ENCODE results near the gene MGAT3.
"Not testable (repeated sequence)": the region's sequence is repeated elsewhere in the genome, so short reads cannot be mapped to it uniquely, and the experiment has no call there.

Gene MGAT3

DNA sequence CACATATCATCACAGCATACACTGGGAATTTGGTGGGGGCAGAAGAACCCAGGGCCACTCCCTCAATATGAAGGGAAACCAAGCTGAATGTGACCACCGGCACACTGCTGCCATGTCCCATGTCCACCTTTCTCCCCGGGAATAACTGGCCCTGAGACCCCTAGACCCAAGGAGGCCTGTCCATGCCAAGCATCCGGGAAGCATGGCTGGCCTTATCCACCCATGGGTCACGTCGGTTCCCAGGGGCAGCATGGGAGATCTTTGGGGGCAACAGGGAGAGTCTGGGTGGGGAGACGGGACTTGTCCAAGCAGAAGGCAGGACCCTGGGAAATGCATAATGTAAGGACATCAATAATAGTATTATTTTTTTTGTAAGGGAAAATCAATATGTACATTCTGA lies 34.9 kb downstream of the MGAT3 start:
- no peak for DNase-seq

DNA sequence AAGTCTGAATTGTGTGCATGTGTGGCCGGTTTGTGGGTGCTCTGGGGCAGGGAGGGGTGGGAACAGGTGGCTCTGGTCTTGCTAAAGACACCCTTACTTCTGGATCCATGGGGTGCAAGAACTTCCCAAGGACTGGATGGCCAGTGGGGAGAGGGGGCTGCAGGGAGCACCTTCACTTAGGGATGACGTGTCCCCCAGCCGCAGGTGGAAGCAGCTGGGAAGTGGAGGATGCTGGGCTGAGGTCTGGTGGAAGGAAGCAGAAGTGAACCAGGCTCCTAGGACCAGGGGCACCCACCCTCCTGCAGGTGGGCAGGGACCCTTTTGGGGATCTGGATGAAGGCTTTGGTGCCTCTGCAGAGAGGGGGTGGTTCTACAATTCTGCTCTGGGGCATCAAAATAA lies 35.4 kb downstream of the MGAT3 start:
- DNase-seq: no peak

DNA sequence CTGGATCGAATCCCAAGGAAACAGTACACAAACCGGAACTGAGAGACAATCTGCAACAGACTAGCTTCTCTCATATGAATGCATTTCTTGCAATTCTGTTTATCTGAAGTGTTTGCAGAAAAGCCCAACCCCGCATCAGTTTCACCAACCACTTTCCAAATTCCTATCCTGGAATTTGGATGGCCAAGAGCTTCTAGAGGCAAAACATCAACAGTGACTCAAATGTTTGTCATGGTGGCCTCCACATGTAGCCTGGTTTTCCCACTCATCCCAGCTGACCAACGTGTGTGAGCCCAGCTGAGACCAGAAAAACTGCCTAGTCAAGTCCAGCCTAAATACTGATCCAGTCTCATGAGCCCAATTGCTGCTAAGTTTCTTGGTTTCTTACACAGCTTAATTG lies 36.9 kb downstream of the MGAT3 start:
- peak; percentile 93 for DNase-seq

DNA sequence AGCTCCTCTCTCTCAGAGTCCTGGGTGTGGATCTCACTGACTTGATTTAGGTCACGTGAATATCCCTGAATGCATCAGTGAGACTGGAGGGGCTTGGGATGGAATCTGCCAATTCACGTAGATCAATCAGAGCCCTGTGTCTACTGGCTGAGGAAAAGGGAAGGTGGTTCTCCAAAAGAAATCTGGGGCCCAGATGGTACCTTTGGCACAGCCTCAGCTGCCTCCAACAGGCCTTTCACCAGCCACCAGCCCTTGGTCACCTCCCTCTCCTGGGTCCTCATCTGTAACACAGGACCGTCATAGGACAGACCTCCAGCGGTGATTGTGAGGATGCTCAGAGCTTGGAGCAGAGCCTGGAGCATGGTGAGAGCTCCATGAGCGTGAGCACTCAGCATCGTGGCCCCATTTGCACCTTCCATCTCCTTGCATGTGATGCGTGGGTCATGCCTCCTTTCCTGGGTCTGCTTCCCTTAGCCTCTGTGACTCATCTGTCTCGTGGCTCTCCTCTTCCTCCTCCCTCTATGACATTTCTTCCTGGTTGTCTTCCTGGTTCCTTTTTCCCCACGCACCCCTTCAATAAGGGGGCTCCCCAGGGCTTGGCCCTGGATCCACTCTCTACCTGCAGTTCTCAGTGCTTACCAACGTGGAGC lies 37.8 kb downstream of the MGAT3 start:
- DNase-seq: no peak

DNA sequence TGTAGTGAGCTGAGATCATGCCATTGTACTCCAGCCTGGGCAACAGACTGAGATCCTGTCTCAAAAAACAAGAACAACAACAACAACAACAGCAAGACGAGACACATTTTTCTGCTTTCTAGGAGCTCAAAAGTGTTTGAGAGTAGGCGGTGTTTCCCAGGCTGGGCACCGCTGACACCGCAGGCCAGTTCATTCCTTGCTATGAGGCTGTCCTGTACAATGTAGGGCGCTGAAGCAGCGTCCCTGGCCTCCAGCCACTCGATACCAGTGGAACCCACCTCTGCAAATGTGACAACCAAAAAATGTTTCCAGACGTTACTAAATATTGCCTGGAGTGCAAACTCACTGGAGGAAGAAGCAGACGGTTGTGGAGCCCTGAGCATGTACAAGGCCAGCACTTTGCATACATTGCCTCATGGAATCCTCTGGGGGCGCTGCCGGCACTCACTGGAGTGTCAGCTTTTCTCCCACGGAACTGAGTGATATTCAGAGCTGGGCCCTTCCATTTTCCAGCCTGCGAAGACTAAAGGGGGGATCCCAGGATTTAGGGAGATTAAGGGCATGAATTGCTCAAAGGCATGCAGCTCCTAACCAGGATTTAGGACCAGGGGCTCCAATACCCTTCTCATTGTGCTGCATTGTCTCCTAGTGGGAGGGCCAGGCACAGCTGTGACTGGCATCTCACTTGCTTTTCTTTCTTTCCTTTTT lies 39.5 kb downstream of the MGAT3 start:
- DNase-seq: peak; percentile 65

DNA sequence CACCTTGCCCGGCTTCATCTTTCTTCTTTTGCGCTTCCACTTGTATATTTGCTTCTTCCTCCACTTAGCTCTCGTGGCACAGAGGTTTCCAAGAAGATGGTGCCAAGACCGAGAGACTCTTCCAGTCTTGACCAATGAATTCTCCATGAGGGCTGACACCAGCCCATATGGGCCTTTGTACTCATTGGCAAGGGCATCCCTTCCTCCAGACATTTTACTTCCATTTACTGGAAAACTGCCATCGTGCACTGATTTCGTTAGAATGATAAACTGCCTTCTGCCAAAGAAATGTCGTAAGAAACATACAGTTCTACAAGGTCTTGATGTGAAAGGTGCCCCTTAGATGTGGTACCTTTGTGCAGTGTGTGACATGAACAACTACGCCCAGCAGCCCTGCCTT lies 40.6 kb downstream of the MGAT3 start:
- no peak for DNase-seq

DNA sequence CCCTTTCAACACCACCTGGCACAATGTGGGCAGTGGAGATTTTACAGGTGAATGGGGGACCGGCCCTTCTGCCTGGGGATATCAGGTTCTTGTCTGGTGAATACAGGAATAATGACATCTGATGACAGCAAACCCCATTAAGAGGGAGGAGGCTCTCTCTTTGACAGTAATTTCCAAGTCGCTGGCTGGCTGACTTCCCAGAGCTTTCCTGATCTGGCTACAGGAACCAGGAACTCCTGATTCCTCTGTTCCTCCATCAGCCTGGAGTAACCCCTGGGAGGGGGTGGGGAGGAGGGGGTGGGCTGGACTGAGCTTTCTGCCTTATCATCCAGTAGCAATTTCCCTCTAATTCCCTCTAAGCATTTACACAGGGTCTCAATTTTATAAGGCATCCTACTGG lies 41.6 kb downstream of the MGAT3 start:
- DNase-seq: no peak

DNA sequence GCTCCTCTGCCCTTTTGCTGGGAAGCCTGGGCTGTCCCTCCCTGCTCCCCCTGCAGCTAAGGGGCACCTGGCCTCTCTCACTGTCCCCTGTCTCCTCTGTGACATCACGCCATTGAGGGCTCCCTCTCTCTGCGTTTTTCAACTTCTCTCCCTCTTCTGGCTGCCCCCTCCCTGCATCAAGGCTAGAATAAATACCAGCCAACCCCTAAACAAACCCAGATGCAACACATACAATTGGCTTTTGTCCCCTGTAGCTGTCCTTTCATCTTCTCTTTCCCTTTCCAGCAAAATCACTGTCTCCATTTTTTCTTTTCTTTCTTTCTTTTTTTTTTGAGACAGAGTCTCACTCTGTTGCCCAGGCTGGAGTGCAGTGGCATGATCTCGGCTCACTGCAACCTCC lies 42.0 kb downstream of the MGAT3 start:
- no peak for DNase-seq

DNA sequence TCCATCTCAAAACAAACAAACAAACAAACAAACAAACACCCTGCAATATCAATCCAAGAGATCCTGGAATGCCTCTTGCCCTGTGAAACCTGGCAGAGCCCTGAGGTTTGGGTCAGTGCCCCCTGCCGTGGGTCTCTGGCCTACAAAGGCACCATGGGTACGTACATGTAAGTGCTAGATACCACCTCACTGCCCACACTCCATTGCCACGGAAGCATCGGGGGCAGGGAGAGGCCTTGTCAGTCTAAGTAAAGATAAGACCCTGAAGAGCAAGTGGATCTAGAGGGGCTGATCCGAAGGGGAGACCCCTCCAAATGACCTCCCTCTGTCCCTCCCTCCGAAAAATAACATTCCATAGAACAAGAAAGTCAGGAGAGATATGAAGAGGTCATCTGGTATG lies 43.3 kb downstream of the MGAT3 start:
- no peak for DNase-seq

DNA sequence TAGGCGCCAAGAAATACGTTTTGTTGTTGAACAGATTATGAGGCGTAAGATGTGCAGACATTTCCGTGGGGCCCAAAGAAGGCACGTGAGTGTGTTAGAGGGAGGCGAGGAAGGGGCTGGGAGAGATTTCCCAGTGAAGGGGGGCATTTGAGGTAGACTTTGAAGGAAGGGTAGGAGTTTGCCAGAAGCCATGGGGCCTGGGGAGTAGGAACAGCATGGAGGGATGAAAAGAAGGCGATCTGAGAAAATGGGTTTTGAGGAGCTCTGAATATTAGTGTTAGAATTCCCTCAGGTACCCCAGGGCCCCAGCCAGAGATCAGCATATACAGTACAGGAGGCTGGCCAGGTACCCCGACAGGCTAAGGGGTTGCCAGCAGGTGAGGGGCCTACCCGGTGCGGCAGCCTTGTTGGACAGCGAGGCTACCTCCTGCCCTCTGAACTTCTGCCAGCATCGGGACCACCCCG lies 44.9 kb downstream of the MGAT3 start:
- DNase-seq: no peak

DNA sequence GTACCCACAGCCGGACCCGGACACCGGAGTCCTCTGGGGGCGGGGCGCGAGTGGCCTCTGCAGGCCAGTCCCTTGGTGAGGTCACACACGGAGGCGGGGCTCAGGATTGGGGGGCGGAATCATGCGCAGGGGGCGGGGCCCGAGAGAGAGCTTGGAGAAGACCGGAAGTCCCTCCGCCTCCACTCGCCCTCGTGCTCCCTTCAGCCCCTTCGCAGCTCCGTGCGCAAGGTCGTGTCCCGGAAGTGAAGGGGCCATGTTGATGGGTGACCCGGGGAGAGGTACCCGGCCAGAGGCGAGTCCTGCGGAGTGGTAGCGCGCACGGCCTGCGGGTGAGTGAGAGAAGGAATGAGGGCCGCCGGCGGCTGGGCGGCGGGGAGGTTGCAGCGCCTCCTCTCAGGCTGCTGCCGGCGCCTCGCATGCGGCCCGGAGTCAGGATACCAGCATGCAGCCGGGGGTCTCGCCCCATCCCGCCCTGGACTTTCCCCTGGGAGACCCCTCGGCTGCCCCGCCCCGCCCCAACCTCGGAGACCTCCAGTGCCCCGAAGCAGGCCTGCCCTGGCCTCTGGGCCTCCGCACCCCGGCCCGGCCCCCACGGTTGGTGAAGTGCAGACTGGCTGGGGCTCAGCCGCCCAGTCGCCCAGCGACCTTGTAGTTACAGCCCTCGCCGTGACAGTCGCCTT lies 45.4 kb downstream of the MGAT3 start, which contains the start of gene MIEF1:
MIEF1 (plus strand) TSS at position 182 of the 680 bp plus-strand sequence. CDS start 9,005 bp downstream, outside the sequence.
- DNase-seq: peak; percentile 96

DNA sequence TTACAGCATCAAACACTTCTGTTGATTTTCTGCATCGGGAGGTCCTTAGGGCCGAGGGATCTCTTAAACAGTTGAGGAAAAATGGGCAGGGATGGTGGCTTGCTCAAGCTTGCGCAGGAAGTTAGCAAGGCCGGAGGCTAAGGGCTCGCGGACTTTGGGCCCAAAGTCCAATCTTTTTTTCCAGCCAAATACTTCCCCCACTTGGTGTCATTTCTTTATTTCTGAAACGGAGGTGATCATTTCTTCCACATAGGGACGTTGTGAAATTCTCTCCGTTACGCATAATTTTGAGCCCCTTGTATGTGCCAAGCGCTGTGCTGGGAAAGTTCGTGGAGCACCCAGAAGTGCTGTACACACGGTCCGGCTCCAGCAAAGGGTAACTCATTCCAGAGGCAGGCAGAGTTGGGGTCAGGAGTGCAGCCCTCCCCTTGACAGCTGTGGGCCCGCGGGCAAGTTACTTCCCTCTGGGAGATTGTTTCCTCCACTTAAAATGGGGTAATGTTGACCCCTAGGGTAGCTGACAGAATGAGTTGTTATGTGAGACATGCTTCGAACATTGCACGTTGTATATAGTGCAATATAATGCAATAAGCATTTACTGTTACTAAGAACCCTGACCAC lies 46.1 kb downstream of the MGAT3 start:
- no peak for DNase-seq

DNA sequence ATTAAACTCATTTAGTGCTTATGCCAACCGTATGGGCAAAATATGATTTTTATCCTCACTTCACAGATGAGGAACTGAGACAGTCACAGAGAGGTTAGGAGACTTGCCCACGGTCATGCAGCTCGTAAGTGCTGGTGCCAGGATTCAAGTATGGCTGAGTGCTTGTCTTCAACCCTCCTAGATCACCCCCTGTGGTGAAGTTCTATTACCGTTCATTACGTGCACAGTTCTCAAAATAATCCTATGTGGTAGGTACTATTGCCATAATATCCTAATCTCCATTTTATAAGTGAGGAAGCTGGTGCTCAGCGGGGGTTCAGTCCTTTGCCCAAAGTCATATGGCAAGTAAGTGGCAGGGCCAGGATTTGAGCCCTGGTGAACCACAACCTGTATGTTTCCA lies 46.8 kb downstream of the MGAT3 start:
- DNase-seq: no peak

DNA sequence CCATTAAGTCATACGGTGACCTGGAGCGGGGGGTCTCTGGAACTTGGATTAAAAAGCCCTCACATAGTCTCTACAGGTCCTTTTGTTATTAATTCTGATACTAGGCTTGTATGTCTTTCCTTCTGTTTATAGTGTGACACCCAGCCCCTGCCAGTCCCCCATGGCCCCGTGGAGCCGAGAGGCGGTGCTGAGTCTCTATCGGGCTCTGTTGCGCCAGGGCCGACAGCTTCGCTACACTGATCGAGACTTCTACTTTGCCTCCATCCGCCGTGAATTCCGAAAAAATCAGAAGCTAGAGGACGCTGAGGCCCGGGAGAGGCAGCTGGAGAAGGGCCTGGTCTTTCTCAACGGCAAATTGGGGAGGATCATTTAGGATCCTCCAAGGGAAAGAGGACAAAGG lies 47.3 kb downstream of the MGAT3 start:
- no peak for DNase-seq

DNA sequence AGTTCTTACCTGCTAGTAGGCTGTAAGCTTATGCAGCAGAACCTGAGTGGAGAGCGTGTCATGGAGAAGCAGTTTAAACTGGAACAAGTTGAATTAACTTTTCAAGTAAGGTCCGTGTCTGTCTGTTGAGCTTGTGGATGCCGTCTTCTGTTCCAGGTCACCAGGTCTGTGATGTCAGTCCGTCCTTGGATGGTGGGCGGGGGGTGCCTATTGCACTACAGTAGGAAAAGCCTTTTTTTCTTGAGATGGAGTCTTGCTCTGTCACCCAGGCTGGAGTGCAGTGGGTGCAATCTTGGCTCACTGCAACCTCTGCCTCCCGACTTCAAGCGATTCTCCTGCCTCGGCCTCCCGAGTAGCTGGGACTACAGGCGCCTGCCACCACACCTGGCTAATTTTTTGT lies 50.2 kb downstream of the MGAT3 start:
- not testable (repeated sequence) for DNase-seq

DNA sequence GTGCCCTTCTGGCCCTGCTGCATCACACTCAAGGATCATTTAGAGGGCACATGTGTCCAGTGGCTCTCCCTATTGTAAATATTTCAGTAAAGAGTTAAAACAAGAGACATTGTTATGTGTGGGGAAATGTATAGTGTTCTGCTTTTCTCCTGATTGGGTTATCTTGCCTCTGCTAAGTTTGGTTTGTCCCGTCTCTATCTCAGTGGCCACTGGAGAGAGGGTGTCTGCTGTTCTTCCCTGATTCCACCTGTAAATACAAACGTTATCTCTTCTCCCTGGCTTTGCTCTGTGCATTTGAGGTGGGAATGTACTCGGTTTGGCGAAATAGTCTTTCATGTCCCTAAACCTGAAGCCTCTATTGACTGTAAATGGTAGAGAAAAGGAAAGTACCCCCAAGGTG lies 51.6 kb downstream of the MGAT3 start:
- no peak for DNase-seq

DNA sequence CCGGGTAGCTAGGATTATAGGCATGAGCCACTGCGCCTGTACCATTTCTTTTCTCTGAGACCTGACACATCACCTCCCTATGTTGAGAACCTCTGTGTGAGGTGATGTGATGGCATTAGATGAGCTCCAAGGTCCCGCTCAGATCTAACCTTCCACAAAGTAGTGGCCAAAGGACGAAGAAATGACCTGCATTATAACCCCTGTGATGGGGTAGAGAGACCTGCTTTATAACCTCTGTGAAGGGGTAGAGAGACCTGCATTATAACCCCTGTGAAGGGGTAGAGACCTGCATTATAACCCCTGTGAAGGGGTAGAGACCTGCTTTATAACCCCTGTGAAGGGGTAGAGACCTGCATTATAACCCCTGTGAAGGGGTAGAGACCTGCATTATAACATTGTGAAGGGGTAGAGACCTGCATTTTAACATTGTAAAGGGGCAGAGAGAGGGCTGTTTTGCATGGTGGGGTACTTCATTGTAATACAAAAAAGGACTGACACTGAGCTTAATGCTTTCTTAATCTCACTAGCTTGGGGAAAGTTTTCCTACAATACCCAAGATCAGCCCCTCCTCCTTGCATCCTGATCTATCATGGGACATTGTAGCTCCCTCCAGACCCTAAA lies 53.8 kb downstream of the MGAT3 start:
- no peak for DNase-seq

DNA sequence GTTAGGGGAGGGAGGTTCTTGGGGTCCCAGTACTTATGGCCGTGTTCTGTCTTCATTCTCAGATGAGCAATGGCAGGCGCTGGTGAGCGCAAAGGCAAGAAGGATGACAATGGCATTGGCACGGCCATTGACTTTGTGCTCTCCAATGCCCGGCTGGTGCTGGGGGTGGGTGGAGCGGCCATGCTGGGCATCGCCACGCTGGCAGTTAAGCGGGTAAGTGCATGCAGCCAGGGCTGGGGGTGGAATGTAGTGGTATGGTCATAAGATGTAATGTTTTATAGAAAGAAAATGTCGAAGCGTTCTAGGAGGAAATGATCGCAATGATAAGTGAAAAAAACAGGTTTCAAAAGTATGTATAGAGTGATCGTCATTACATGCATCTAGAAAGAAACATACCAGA lies 54.4 kb downstream of the MGAT3 start:
- DNase-seq: no peak

DNA sequence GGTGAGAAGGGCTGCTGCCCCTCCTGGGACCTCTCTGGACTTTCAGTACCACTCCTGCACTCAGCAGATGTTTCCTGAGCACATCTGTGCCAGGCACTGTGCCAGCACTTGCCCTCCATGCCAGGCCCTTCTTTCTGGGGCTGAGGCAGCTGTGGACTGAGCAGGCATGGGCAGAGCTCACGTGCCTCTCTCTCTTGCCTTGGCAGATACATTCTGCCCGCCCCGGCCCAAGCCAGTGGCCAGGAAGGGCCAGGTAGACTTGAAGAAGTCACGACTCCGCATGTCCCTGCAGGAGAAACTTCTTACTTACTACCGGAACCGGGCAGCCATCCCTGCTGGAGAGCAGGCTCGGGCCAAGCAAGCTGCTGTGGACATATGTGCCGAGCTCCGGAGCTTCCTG lies 55.2 kb downstream of the MGAT3 start:
- DNase-seq: no peak

DNA sequence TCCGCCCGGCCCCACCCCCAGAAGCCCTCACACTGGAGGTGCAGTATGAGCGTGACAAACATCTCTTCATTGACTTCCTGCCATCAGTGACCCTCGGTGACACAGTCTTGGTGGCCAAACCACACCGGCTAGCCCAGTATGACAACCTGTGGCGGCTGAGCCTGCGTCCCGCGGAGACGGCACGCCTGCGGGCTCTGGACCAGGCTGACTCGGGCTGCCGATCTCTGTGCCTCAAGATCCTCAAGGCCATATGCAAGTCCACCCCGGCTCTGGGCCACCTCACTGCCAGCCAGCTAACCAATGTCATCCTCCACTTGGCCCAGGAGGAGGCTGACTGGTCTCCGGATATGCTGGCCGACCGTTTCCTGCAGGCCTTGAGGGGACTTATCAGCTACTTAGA lies 57.0 kb downstream of the MGAT3 start:
- no peak for DNase-seq

DNA sequence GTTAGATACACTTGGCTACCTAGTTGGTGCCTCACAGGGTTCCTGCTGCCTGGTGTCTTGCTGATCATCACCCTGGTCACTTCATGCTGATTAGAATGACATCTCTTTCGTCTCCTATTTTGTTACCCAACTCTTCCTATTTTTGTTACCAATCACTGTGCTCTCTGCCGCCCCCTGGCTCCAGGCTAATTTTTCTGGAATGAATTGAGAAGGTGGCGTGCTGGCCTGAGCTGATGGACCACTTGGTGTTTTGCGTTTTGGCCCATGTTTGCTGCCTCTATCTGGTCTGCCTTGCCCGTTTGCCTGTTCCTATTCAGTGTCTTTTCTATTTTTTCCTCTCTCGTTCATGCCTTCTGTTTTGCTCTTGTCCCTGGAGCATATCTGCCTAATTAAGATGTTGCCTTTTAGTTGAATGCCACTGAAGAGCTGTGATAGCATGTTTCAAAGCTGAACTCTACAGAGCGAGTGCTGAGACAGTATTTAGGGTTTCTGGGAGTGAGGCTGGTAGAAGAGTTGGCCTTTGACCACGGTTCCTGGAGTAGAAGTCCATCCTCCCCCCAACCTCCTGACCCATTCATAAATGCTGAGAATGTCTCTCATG lies 57.7 kb downstream of the MGAT3 start:
- no peak for DNase-seq

DNA sequence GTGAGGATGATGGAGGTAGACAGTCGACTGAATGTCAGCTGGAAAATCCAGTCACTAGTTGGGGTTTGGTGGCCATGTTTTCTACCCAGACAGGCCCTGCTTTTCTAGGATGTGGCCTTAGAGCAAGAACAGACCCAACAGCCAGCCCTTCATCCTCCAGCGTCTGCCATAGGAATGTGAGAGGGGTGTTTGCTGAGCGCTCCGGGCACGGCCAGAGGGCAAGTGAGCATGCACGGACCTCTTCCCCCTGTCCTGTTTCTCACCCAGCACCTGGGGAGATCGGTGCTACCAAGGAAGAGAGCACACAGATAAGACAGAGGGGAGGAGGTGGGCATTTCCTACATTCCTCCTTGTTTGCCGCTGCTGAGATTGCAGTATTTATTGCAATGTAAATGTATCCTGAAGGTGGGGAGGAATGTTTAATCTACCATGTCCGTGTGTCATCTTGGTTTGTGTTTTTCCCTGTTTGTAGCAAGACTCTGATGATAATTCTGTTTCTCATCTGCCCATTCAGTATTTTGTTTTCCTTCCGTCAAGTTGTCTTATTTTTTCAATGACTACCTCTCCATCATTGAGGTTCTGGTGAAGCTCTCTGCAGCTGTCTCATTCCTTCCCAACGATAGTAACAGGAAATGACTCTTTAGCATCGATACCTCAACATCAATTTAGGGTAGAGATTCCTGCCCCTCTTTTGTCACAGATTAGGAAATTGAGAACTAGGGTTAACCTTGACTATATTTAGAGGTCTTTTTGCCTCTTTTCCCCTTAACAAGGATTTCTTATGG lies 58.6 kb downstream of the MGAT3 start:
- DNase-seq: no peak
